ENCODE data around the gene PYGM. TPM values are rescaled to one million over a fixed set of nuclear protein-coding genes. Genes with fewer than 3 reads are reported as not detected.

The PYGM gene
- total RNA-seq, 1 donor from 2014 or later, result not detected

- no peak for TF ChIP-seq CTCF (conservative IDR thresholded peaks at IDR 0.05; ENCODE audit: low read depth, low read length)
- no peak for DNase-seq (ENCODE audit: low read depth)
- H3K4me3 ChIP-seq (ENCODE audit: low read depth, low read length), result no peak overlapping the region
Measured at GRCh38 chr11:64763526-64764039, 3.8 kb upstream of the PYGM start.

GRCh38 chr11:64762674-64763525 is 3.1 kb upstream of the PYGM start:
- DNase-seq (ENCODE audit: low read depth), result no peak
- no peak overlapping the region for H3K4me3 ChIP-seq (ENCODE audit: low read depth, low read length)
- TF ChIP-seq CTCF (conservative IDR thresholded peaks at IDR 0.05; ENCODE audit: low read depth, low read length), result no peak

GRCh38 chr11:64762277-64762673 is 2.5 kb upstream of the PYGM start:
- TF ChIP-seq CTCF (conservative IDR thresholded peaks at IDR 0.05; ENCODE audit: low read depth, low read length), result no peak
- no peak for DNase-seq (ENCODE audit: low read depth)
- H3K4me3 ChIP-seq (ENCODE audit: low read depth, low read length), result no peak overlapping the region

GRCh38 chr11:64760759-64761420 is 1.1 kb upstream of the PYGM start:
- no peak for DNase-seq (ENCODE audit: low read depth)
- no peak for TF ChIP-seq CTCF (conservative IDR thresholded peaks at IDR 0.05; ENCODE audit: low read depth, low read length)
- H3K4me3 ChIP-seq (ENCODE audit: low read depth, low read length), result no peak overlapping the region

GRCh38 chr11:64759131-64759721 is 548 bp downstream of the PYGM start:
- no peak for TF ChIP-seq CTCF (conservative IDR thresholded peaks at IDR 0.05; ENCODE audit: low read depth, low read length)
- DNase-seq (ENCODE audit: low read depth), result no peak
- H3K4me3 ChIP-seq (ENCODE audit: low read depth, low read length), result no peak overlapping the region

- DNase-seq (ENCODE audit: low read depth), result no peak
- no peak for TF ChIP-seq CTCF (conservative IDR thresholded peaks at IDR 0.05; ENCODE audit: low read depth, low read length)
- H3K4me3 ChIP-seq (ENCODE audit: low read depth, low read length), result no peak overlapping the region
Measured at GRCh38 chr11:64758330-64759079, 1.3 kb downstream of the PYGM start.
